Germinal center (tissue), 1 donor: ENCODE data around the gene FLACC1.

ENCODE experiments used
- DNase-seq: peaks from one replicate; pipeline ENCODE4 v3.0.0; 2012; ENCODE audit warnings: mixed read lengths, low spot score

FLACC1 gene

DNA sequence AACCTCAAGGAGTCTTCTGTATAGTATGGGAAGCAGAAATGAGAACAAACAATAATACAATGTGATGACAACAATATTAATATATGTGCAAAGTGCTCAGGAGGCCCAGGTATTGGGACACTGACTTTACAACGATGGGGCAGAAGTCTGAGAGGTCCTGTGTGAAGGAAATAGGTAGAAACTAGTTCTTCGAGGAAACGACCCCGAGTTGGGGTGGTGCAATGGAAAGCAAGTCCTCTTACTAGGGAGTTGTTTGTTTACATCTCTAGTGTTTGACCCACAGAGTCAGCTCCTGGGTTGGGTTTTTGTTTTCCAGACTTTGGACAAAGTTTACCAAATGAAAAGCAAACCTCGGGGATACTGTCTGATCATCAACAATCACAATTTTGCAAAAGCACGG is 80.6 kb downstream of the FLACC1 start:
- DNase-seq = no peak

DNA sequence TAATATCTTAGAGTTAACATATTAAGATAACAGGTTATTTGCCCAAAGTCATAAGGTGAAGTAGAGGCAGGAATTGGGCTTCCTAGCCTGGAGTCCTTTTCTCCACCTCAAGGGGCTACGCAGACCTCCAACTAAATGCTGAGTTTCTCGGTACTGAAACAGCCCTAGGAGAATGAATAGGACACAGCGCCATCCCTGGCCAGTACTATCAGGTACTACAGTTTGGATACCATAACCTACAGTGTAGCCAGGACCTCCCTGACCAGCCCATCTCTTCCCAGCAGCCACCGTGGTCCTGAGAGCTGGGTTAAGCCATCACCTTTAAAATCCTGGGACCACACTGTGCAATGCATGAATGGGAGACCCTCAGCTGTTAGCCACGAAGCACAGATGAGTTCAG is 81.2 kb downstream of the FLACC1 start:
- DNase-seq = no peak

DNA sequence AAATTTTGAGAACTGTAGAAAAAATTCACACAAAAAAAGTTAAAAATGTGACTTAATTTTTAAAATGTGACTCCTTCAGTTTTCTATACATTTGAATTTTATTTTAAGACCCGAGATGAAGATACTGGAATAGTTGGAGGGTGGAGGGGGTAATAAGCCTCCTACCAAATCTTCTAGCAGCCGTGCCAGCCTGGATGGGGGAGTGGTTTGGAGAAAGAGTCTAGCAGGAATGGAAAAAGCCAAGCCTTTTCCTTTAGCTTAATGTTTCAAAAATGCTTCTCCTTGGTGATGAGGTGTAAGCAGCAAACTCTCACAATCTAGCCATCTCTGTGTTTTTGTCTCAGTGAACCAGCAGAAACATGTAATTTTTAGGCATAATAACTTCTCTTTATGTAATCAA is 82.1 kb downstream of the FLACC1 start:
- no peak for DNase-seq

DNA sequence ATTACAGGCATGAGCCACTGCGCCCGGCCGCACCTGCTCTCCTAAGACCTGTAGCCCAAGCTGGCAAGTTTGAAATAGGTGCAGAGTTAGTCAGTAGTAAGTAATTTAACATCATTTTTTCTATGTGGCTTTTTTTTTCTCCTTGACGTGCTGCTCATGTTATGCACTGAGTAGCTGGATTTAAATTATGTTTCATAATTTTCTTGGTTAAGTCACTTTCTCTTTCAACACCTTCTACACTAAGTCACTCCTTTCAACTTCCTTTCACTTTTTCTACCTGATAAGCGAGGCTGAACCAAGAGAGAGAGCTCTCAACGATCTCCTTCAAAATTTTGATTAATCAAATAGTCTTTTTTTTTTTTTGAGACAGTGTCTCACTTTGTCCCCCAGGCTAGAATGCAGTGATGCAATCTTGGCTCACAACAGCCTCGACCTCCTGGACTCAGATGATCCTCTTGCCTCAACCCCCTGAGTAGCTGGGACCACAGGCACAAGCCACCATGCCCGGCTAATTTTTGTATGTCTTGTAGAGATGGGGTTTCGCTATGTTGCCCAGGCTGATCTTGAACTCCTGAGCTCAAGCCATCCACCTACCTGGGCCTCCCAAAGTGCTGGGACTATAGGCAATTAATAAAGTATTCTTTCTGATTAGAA is 83.7 kb downstream of the FLACC1 start:
- DNase-seq = no peak

DNA sequence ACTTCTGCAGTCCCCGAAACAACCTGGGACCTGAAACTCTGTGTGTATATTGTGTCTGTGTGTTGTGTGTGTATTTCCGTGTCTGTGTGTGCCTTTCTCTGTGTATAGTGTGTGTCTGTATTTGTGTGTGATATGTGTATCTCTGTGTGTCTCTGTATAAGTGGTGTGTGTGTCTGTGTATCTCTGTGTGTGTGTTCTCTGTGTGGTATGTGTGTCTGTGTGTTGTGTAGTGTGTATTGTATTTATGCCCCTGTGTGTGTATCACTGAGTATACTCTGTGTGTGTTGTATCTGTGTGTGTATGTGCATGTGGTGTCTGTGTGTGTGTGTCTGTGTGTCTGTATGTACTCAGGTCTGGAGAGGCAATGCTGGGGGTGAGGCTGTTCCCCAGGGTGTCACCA is 85.2 kb downstream of the FLACC1 start:
- DNase-seq = no peak

DNA sequence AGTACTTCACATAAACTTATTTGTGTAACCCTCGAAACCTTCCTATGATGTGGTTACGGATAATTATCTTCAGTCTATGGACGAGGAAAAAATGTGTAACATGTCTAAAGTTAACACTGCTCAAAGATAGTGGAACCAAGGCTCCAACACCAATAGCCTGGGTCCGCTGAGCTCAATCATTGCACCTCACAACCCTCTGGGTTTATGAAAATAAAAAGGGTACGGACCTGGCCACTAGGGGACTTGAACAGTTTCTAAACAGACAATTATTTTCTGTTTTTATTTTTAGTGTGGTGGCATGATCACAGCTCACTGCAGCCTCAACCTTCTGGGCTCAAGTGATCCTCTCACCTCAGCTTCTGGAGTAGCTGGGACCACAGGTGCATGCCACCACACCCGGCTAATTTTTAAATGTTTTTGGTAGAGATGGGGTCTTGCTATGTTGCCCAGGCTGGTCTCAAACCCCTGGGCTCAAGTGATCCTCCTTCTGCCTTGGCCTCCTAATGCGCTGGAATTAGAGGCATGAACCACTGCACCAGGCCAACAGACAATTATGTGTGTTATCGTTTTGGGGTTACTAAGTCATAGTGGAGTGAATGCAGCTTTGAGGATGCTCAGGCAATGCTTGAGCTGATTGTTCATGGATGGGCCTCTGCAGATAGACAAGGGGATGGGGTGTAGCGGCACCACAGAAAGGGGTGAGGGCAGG is 86.7 kb downstream of the FLACC1 start:
- DNase-seq = no peak

DNA sequence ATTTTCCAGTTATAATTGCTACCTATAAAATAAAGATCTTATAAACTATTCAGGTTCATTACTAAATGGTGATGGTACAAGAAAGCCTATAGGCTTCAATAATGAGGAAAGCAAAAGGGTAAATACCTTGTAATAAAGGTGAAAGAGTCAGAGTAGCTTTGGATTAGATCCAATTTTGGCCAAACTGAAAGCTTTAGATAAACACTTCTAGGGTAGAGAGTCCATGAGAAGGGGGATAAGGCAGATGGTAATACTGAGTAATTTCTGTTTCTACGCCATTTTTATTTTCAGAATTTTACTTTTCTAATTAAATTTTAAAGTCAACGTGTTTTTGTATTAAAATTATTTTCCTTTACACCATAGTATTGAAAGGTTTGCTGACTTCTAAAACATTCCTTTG is 87.4 kb downstream of the FLACC1 start:
- DNase-seq = no peak

DNA sequence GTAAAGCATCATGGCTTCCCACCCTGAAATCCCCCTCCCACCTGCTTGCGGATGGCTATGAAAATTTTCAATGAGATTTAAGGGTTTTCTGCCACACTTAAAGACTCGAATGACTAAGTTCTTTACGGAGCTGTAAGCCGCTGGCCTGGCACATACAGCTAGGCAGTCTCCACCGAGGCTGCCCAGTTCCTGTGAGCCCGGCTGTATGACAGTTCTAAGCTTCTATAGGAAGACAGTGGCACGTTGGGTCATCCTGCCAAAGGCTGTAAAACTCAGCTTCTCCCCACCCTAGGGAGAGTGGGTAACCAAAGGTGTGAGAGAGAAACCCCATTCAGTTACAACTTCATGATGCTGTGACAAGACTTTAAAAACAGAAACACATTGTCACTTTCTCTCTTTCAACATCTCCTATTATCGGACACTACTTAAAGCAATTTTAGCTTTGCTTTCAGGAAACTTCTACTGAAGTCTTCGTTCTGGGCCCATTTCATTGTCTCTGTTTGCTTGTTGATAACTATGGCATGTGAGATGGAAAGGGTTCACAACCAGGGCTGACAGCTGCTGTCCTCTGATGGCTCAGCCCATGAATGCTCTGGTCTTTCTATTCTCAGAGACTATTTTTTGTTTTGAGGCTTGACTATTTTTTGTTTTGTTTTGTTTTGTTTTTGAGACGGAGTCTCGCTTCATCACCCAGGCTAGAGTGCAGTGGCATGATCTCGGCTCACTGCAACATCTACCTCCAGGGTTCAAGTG is 89.7 kb downstream of the FLACC1 start:
- no peak for DNase-seq

DNA sequence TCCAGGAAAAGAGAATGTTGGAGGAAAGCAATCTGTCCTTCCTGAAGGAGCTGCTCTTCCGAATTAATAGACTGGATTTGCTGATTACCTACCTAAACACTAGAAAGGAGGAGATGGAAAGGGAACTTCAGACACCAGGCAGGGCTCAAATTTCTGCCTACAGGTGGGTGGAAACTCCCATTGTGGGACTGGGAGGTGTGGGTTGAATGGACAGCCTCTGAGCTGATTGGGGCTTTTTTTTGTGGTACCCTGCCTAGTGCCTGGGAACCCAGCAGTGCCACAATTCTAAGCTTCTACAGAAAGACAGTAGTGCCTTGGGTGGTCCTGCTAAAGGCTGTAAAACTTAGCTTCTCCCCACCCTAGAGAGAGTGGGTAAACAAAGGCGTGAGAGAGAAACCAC is 90.5 kb downstream of the FLACC1 start:
- DNase-seq = no peak

DNA sequence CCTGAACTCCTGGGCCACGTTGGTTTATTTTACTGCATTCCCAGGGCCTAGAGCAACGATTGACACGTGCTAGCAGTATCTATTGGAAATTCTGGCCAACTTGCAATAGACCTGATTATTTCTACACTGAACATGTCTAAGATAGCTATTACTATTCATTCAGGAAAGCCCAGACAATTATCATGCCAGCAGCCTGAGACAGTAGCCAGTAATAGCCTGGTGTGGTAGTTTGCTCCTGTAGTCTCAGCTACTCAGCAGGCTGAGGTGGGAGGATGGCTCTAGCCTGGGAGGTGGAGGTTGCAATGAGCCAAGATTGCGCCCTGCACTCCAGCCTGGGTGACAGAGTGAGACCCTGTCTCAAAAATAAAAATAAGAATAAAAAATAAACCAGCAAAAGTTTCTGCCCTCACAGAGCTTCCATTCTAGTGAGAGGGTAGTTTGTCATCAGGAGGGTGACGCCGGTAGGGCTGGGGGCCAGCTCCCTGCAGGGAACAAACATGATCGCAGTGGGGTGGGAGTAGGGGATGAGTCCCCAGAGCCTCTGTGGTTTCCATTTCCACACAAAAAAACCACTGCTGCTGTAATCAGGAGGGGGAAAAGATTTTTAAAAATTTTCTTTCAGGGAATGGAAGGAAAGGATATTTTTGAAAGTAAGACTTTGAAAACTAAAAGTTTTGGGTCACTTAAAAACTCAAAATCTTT is 92.5 kb downstream of the FLACC1 start:
- no peak for DNase-seq

DNA sequence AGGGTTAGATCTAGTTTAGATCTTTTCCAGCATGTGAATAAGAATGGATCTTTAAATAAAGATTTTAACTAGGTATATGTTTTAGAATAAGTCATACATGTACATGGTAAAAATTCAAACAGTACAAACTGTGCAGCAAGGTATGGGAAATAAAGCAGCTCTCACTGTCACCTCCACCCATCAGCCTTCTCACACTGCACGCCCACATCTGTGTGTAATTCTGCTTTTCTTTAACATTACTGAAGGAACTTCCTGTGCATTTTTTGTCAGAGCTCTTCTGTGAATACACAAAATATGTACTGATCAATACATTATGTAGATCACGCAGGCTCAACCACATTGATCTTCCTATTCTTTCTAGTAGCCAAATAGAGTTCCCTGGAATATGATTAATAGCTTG is 93.4 kb downstream of the FLACC1 start:
- DNase-seq = no peak

DNA sequence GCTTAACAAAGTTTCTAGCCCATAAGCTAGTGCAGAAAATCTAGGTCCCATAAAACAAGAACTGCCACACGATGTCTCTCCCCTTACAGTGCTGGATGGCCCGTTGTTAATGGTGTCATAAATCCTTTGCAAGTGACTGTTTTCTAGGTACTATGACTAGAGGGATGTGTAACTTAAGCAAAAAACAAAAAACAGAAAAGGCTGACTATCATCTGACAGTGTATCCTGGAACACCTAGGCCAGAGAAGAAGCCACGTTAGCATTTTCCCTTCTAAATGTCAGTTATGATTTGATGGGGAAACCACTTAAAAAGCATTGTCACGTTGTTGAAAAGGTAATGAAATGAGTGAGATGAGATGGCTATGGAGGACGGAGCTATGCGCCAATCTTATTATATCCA is 94.4 kb downstream of the FLACC1 start:
- DNase-seq = no peak

DNA sequence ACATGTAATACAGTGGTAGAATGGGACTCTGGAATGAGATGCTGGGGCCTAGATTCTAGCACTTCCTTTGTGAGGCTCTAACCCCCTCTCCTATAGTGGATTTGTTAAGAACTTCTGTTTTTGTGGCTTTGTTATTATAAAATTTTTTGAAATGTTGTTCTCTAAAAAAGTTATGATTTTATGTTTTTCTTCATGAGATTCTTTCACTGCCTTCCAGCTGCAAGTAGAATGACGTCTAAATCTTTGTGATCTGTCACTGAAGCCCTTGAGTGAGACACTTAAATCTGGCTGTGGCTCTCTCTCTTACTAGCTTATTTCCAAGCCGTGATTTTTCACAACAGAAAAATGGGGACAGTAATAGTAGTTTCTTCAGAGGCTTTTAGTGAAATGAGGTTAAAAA is 95.2 kb downstream of the FLACC1 start:
- no peak for DNase-seq

DNA sequence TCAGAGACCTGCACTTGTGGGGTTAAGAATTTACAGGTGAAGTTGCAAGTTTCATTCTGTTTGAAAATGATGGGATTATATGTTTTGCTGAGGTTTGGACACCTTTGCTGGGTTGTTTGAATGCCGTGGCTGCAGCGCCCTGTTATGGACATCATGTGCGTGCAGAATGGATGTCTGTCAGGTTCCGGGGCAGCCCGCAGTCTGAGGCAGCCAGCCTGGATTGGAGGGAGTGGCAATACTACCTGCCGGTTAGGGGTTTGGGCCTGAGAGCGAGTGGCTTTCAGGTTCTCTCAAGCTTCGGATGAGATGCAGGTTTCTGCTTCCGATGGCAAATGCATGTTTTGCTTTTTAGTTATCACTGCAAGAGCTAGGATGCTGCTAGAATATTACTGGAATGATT is 95.7 kb downstream of the FLACC1 start:
- DNase-seq = no peak

DNA sequence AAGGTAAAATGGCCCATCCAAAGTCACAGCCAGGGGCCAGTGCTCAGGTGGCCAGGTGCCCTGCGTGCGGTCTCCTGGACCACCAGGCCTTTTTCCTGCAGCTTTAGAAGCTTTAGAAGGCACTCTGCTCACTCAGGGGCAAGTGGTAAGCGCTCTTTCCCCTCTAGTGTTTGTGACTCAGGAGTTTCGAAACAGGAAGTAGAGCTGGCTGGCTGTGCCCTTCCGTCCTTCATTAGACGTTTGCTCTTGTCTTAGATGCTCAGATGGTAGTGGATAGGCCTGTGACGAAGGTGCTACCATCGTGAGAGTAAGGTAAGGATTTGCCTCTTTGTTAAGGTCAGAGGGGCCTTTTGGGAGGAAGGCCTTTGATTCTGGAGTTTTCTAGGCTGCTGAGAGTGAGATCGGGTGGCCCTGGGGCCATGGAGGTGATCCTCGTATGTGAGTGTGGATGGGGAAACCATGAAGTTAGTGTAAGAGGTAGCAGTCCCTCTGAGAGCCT is 96.8 kb downstream of the FLACC1 start, which contains the start of gene CASP8:
Gene CASP8 (plus strand): TSS at position 235 of the 499 bp plus-strand sequence. CDS start 5,951 bp downstream, outside the sequence.
- peak; percentile 69 for DNase-seq

DNA sequence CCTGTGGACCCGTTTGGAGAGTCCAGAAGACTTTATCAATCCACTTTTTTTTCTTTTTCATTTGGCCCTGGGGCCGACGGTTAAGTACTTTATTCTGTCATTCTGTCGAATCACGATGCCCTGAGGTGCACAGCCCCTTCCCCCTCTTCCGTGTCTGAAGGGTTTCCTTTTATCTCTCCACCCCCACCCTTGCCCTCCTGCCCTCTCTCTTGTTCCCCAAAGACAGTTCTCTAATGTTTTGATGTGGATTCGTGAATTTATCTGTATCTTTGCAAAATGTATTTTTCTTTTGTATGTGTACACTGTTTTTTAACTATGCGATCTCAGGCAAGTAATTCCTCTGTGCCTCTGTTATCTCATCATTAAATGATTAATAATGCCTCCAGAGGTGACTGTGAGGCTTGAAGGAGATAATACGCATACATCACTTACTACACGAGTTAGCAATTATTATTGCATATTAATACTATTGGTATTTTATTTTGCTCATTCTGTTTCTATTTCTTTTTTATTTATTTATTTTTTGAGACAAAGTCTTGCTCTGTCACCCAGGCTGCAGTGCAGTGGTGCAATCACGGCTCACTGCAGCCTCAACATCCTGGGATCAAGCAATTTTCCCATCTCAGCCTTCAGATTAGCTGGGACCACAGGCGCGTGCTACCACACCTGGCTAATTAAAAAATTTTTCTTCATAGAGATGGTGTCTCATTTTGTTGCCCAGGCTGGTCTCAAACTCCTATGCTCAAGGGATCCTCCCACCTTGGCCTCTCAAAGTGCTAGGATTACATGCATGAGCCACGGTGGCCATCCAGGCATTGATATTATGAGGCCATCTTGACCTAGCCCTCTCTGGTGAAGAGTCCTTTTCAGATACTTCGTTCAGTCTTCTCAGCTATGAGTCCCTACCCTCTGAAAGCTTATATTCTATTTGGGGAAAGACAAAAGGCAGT is 98.2 kb downstream of the FLACC1 start:
- DNase-seq = peak; percentile 49

DNA sequence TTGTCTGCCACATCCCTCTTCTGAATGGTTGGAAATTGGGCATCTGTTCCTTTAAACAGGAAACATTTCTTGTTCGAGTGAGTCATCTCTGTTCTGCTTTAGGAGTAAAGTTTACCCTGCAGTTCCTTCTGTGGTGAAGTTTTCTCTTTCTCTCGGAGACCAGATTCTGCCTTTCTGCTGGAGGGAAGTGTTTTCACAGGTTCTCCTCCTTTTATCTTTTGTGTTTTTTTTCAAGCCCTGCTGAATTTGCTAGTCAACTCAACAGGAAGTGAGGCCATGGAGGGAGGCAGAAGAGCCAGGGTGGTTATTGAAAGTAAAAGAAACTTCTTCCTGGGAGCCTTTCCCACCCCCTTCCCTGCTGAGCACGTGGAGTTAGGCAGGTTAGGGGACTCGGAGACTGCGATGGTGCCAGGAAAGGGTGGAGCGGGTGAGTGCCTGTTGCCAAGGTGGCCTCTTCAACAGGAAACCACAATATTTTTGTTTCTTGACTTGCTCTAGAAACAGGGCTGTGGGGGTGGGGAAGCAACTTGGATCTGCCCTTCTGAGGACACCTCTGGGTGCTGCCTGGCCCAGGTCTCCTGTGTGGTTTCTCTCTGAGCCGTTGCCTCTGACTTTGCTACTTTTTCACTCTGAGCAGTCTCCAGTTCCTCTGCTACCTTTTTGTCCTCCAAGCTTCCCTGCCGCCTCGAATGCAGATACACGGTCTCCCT is 99.0 kb downstream of the FLACC1 start:
- DNase-seq = peak; percentile 71

DNA sequence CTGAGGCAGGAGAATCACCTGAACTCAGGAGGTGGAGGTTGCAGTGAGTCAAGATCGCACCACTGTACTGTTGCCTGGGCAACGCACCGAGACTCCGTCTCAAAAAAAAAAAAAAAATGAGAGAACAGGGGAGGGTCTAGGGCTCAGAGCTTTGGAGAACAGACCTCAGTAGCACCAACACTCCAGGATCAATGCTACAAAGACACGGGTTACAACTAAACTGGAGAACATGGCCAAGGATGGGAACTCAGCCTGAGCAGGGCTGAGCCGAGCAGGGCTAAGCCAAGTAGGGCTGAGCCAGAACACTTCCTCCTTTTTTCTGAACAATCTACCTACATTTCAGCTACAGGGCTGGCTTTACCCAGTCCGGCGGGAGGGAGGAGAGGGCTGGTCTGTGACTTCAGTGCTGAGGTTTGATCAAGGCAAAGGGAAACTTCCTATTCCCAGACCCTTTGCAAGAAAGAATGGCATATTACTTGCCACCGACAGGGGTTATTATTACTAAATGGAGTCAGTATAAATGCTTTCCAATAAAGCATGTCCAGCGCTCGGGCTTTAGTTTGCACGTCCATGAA is 99.7 kb downstream of the FLACC1 start:
- DNase-seq = peak; percentile 79

DNA sequence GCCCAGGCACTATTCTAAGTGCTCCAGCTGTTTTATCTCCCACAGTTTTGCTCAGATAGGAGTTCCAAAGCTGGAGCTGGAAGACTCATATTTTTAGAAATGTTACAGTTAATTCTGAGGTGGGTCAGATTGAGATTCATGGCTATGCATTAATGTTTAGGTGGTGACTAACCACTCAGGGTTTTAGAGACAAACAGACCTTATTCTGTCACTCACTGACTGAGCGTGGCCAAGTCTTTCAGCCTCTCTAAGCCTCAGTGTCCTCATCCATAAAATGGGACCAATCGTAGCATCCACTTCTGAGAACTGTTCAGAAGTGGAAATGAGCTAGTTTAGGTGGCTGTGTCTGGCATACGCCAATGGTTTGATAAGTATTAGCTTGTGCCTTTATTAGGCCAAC is 101.1 kb downstream of the FLACC1 start:
- DNase-seq = no peak

DNA sequence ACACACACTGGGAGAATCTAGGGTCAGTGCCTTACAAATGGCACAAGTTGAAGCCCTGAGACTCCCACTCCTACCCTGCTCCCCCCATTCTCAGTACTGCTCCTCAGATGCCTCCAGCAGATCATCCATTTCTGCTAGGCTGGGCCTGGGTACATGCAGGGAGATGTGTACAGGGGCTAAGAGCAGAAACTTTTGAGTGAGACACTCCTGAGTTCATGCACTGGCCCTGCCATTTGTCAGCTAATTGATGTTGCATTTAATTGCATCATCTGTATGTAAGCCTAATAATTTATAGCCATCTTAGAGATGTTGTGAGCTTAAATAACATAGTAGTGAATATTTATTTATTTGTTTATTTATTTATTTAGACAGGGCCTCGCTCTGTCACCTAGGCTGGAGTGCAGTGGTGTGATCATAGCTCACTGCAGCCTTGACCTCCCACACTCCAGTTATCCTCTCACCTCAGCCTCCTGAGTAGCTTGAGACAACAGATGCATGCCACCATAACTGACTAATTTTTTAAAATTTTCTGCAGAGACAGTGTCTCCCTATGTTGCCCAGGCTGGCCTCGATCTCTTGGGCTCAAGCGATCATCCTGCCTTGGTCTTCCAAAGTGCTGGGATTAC is 101.6 kb downstream of the FLACC1 start:
- DNase-seq = no peak
